Measurements from ENCODE around the gene ASPSCR1.

- TF ChIP-seq EP300 (IDR thresholded peaks at IDR 0.05), result no peak
- no peak for TF ChIP-seq POLR2A (IDR thresholded peaks at IDR 0.05)
- no peak for TF ChIP-seq CTCF (IDR thresholded peaks at IDR 0.05)
- TF ChIP-seq POLR2AphosphoS5 (IDR thresholded peaks at IDR 0.05), result no peak
These were observed 60.4 kb downstream of the ASPSCR1 start for GRCh38 chr17:82037889-82038195.

All from upper lobe of left lung (tissue), 4 donors.